PC-9 (cell line): Measurements from ENCODE around the gene ICE2. TPM values are rescaled to one million over a fixed set of nuclear protein-coding genes. Genes with fewer than 3 reads are reported as not detected.

Source experiments
- BruUV-seq: library from RNA; stranded (reverse); fragments of 400-500 nt; replicated peaks from 2 replicates; lab custom pipeline; 2021; lab: Mats Ljungman, UMichigan
- CTCF ChIA-PET: fragments of 300-600 bp; sonication (Branson Sonifier 250); formaldehyde crosslinking; loops from one replicate; lab custom pipeline; 2022; ENCODE audit warnings: antibody characterized with exemption; lab: Charles Lee
- POLR2A ChIA-PET: fragments of 300-600 bp; sonication (Branson Sonifier 250); formaldehyde crosslinking; loops from one replicate; lab custom pipeline; 2022; ENCODE audit warnings: antibody characterized with exemption; ENCODE audit not compliant: unreplicated experiment; lab: Charles Lee
- DNase-seq, 2 experiments: peaks; one replicate each; pipeline versions ENCODE4 v3.0.0 to v3.0.0-alpha.2; 2015 to 2022; ENCODE audit warnings: mixed read lengths in 1 of 2
- H2AFZ ChIP-seq: fragments of 200-600 bp; sonication (generic); 2 replicates; pipeline ENCODE4 v1.8.1; 2017; ENCODE audit warnings: antibody characterized with exemption
- H3F3A ChIP-seq: fragments of 200-600 bp; sonication (generic); 2 replicates; pipeline ENCODE4 v1.8.1; 2017; ENCODE audit warnings: antibody characterized with exemption, mild to moderate bottlenecking, low read depth; ENCODE audit not compliant: insufficient read depth
- H3K27ac ChIP-seq: fragments of 200-600 bp; sonication (generic); 2 replicates; pipeline ENCODE4 v1.6.1; 2016; ENCODE audit warnings: mixed run types
- H3K27me3 ChIP-seq: fragments of 200-600 bp; sonication (generic); 2 replicates; pipeline ENCODE4 v1.6.1; 2016; ENCODE audit warnings: low read depth, mixed run types; ENCODE audit not compliant: insufficient read depth
- H3K36me3 ChIP-seq: fragments of 200-600 bp; sonication (generic); 2 replicates; pipeline ENCODE4 v1.6.1; 2016; ENCODE audit warnings: low read depth, mixed run types
- H3K4me1 ChIP-seq: fragments of 200-600 bp; sonication (generic); replicated peaks from 2 replicates; pipeline ENCODE4 v1.6.1; 2016; ENCODE audit warnings: mixed run types; ENCODE audit not compliant: insufficient read depth
- H3K4me2 ChIP-seq: fragments of 200-600 bp; sonication (generic); 2 replicates; pipeline ENCODE4 v1.6.1; 2017; ENCODE audit warnings: mixed run types
- H3K4me3 ChIP-seq: fragments of 200-600 bp; sonication (generic); 2 replicates; pipeline ENCODE4 v1.6.1; 2016; ENCODE audit warnings: mixed run types
- H3K79me2 ChIP-seq: fragments of 200-600 bp; sonication (generic); 2 replicates; pipeline ENCODE4 v1.6.1; 2017; ENCODE audit warnings: low read depth, mixed run types
- H3K9me2 ChIP-seq: fragments of 200-600 bp; sonication (generic); 2 replicates; pipeline ENCODE4 v1.8.1; 2017; ENCODE audit warnings: mild to moderate bottlenecking; ENCODE audit not compliant: insufficient read depth
- H3K9me3 ChIP-seq: fragments of 200-600 bp; sonication (generic); 2 replicates; pipeline ENCODE4 v1.8.1; 2016; ENCODE audit warnings: low read depth; ENCODE audit not compliant: insufficient read depth
- H4K20me1 ChIP-seq: fragments of 200-600 bp; sonication (generic); 2 replicates; pipeline ENCODE4 v1.8.1; 2017; ENCODE audit not compliant: insufficient read depth
- CTCF ChIP-seq: fragments of 200-600 bp; sonication (generic); conservative IDR thresholded peaks from 2 replicates; pipeline ENCODE4 v1.6.1; 2017; ENCODE audit warnings: mixed run types, antibody characterized with exemption, mild to moderate bottlenecking, moderate library complexity
- EZH2 ChIP-seq: fragments of 200-600 bp; sonication (generic); IDR thresholded peaks from 2 replicates; pipeline ENCODE4 v1.8.0; 2017; ENCODE audit warnings: antibody characterized with exemption, low read depth
- intact Hi-C: fragments of 100-400 bp; cut with micrococcal nuclease; formaldehyde crosslinking; loops from one replicate; pipeline ENCODE4 v1.10.0; 2022; ENCODE audit not compliant: unreplicated experiment
- total RNA-seq: library from RNA; stranded (reverse); gene quantifications from 2 replicates; pipeline ENCODE4 v1.2.3, GENCODE V29; 2021

ICE2 gene
- total RNA-seq, 1 experiment from 2014 or later, result 67.5 TPM

GRCh38 chr15:60510006-60510405 is 31.1 kb upstream of the ICE2 start:
- BruUV-seq, result no TSS peak
- no peak for DNase-seq
- intact Hi-C loops, result no loop called here
- Histone ChIP-seq H3K4me2 (no peak overlapping the region), H3K4me1 (no peaks in the 10 kb centered on the region), H3K9me3 (no peaks in the 10 kb centered on the region), H4K20me1 (no peaks in the 10 kb centered on the region), H3K27ac (no peak overlapping the region), H3K79me2 (no peaks in the 10 kb centered on the region), H3K9me2 (no peaks in the 10 kb centered on the region), H3K36me3 (no peaks in the 10 kb centered on the region), H3K4me3 (no peak overlapping the region), H3F3A (no peaks in the 10 kb centered on the region), H2AFZ (no peak overlapping the region), H3K27me3 (no peaks in the 10 kb centered on the region)
- POLR2A ChIA-PET, result no interaction called here
- CTCF ChIA-PET, result interaction anchor here (0.6 kb wide), 1 partner anchor 861 kb away, joined by 5 read pairs; no protein-coding TSS in a partner anchor
- no peak for TF ChIP-seq EZH2

DNA sequence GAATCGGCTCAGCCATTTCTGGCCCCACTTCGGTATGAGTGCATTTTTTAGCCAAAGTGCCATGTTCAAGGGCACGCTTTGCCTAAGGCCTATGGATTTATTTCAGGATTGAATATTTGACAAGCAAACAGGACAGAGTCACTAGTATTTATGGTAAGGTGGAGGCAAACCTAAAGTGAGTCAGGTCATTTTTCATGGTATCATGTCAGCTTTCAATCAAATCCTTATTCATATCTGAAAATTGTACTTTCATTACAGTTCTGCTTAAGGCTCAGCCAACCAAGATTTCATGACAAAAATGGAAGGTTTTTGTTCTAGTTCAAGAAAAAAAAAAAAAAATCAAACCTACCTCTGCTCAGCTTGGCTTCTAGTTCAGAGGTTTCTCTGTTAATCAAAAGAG is 30.5 kb upstream of the ICE2 start:
- H3K27me3 ChIP-seq, result no peaks in the 10 kb centered on the region
- TF ChIP-seq CTCF (no peak), EZH2 (no peak)
- intact Hi-C loops, result loop anchor here (2.0 to 5.0 kb wide), 6 partner anchors 41 to 1323 kb away; no protein-coding TSS in a partner anchor
- no peaks in the 10 kb centered on the region for H3K79me2 ChIP-seq
- no TSS peak for BruUV-seq
- H3F3A ChIP-seq, result no peaks in the 10 kb centered on the region
- H3K9me2 ChIP-seq, result no peaks in the 10 kb centered on the region
- ChIA-PET POLR2A (no interaction called here), CTCF (interaction anchor here (0.6 to 1.7 kb wide), 3 partner anchors 10 to 860 kb away, joined by 3 to 5 read pairs (median 3); no protein-coding TSS in a partner anchor)
- H3K4me2 ChIP-seq, result no peak overlapping the region
- H3K27ac ChIP-seq, result no peak overlapping the region
- no peaks in the 10 kb centered on the region for H3K36me3 ChIP-seq
- no peak overlapping the region for H3K4me3 ChIP-seq
- no peaks in the 10 kb centered on the region for H3K9me3 ChIP-seq
- no peaks in the 10 kb centered on the region for H3K4me1 ChIP-seq
- no peak for DNase-seq
- H2AFZ ChIP-seq, result no peak overlapping the region
- no peaks in the 10 kb centered on the region for H4K20me1 ChIP-seq

- BruUV-seq, result no TSS peak
- H3K27ac ChIP-seq, result no peak overlapping the region
Measured at GRCh38 chr15:60508442-60508841, 29.5 kb upstream of the ICE2 start.

More at GRCh38 chr15:60508442-60508841, 29.5 kb upstream of the ICE2 start:
- H4K20me1 ChIP-seq, result no peaks in the 10 kb centered on the region
- no peaks in the 10 kb centered on the region for H3K9me3 ChIP-seq
- H3K4me1 ChIP-seq, result no peaks in the 10 kb centered on the region
- no peak overlapping the region for H3K4me3 ChIP-seq
- POLR2A ChIA-PET, result no interaction called here
- no peaks in the 10 kb centered on the region for H3K36me3 ChIP-seq
- TF ChIP-seq CTCF (no peak), EZH2 (no peak)
- no peaks in the 10 kb centered on the region for H3K9me2 ChIP-seq
- intact Hi-C loops, result loop anchor here (1.0 to 5.0 kb wide), 7 partner anchors 12 to 1324 kb away; no protein-coding TSS in a partner anchor
- no peaks in the 10 kb centered on the region for H3F3A ChIP-seq
- no peak for DNase-seq
- H2AFZ ChIP-seq, result no peak overlapping the region
- no peak overlapping the region for H3K4me2 ChIP-seq
- no peaks in the 10 kb centered on the region for H3K27me3 ChIP-seq
- H3K79me2 ChIP-seq, result no peaks in the 10 kb centered on the region
- CTCF ChIA-PET, result interaction anchor here (1.0 to 1.7 kb wide), 2 partner anchors 12 to 83 kb away, joined by 3 to 5 read pairs; no protein-coding TSS in a partner anchor
